Stimulated activated CD4-positive, alpha-beta T cell treated with anti-CD3 and anti-CD28 coated beads, Interleukin-1b, Interleukin-23, amount 100 ng/mL, for 48 hours (primary cell): Measurements from ENCODE around the gene MEGF10.

Source experiments
- DNase-seq: peaks from one replicate; pipeline ENCODE4 v3.0.0-alpha.2; 2020

Gene MEGF10

DNA sequence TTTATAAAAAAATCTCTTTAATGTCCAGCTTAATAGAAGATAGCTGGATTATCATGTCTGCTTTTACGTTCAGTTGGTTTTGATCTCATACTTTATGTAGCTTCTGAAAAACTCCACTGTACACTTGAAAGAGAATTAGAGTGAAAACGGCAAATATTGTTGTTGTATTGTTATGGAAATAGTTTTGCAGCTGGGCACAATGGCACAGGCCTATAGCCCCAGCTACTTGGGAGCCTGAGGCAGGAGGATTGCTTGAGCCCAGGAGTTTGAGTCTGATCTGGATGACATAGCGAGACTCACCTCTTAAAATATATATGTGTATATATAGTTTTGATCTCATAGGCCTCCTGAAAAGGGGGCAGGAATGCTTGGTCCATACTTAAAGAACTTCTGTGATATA, 159.4 kb downstream of the MEGF10 start:
- DNase-seq, result no peak

DNA sequence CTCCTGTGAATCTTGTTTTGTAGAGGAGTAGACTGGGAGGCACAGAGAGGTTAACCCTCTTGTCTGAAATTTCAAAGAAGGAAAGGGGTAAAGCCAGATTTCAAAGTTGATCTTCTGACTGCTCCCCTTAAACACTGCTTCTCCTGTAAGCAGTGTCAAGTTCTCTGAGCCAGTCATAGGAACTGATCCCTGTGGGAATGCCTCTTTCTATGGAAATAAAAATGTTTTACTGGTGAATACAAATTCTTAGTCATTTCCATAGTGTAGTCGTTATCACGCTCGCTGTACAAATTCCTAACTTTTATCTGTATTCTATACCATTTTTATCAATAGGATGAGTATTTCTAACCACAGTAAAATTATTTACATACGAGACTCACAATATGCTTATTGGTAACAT, 160.5 kb downstream of the MEGF10 start:
- DNase-seq, result no peak

DNA sequence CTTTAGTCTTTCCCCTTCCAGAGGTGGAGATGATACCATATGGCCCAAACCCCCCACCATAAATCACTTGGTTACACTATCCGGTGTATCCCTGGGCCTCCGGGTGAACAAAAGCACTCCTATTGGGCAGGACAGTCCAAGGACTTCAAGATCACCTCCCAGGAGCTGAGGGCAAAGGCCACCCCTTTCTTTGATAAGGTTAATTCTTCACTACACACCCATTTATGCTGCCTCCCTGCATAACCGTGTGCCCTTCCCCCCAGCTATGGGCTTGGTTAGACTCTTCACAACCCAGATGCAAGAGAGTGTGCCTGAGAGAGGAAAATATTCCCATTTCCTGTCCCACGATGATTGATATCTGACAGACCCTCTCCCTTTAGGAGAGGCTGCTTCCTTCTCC, 162.0 kb downstream of the MEGF10 start:
- no peak for DNase-seq

DNA sequence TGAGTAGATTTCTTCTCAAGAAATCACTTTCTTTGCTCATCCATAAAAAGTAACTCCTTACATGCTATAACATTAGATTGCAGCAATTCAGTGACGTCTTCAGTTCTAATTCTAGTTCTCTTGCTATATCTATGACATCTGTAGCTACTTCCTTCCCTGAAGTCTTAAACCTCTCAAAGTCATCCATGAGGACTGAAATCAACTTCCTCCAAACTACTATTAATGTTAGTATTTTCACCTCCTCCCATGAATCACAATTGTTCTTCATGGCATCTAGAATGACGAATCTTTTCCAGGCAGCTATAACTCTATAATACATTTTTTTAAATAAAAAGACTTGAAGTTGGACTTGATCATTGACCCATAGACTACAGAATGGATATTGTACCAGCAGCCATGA, 180.6 kb downstream of the MEGF10 start:
- no peak for DNase-seq

DNA sequence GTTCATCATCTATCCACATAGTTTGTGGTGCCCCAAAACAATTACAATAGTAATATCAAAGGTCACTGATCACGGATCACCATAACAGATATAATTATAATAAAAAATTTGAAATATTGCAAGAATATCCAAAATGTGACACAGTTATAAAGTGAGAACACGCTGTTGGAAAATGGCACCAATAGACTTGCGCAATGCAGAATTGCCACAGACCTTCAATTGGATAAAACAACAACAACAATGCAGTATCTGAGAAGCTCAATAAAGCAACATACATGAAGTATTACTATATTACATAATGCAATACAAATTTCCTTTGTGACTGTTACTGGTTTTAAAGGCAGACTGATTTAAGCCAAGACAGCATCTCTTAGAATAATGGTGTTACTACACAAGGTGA, 182.1 kb downstream of the MEGF10 start:
- DNase-seq, result no peak

DNA sequence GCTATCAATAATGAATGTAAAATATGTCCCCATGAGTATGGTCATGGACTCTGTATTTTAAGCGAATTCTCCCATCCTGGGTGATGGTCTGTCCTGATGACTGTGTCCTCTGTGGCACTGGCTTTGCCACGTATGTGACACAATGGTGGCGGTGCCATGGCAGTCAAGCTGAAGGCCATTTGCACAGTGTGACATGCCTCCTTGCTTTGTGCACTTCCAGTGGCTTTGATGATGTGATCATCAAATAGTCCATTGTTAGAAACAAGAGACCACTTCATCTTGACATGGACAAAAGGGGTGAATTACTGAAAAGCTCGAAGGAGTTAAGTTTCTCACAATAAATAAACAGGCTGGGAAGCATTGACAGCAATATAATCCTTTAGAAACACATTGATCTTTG, 195.9 kb downstream of the MEGF10 start:
- DNase-seq, result no peak

DNA sequence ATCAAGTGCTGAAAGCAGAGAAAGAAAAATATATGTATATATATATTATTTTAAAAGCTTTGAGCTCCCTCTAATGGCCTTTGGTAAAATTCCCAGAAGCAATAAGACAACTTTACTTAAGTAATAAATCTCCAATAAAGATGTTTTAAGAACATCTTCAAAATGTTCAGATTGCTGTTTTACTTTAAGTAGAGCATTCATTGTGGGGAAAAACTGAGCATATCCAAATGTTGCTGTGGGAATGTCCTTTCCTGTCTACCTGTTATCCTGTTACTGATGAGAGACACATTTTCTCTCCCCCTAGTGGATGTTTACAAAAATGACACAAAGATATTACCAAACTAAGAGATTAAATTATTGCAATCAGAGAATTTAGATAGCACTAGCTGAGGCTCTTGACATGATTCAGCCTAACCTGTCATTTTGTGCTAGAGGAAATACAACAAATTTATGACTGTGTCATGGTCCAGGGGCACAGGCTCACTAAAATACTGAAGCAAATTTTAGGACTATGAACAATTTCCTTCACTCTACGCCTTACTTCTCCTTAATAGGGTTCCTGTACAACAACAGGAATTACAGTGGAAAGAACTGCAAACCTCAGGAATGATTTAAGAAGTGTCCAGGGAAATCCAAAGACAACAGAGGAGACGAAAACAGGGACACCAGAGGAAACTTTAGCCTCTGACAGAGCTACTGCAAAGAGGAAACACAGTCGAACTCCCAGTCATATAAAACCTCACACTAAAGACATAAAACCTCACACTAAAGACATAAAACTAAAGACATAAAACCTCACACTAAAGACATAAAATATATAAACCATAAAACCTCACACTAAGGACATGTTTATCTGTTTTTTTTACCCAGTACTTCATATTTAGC, 202.5 kb downstream of the MEGF10 start:
- DNase-seq, result no peak

DNA sequence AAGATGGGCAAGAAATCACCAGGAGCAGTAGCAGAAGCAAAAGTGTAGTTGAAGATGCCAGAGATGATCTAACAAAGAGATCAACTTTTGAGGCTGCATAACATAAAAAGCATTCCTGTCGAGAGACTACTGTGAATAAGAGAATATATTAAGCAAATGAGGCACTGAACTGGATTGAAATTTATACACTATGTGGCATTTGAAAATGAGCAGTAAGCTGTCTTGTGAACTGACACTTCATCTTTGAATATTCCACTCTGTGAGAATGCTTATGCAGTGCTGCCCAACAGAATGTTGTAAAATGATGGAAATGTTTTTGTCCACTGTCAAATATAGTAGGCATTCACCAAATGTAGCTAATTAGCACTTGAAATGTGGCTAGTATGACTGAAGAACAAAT, 208.0 kb downstream of the MEGF10 start:
- DNase-seq, result no peak

DNA sequence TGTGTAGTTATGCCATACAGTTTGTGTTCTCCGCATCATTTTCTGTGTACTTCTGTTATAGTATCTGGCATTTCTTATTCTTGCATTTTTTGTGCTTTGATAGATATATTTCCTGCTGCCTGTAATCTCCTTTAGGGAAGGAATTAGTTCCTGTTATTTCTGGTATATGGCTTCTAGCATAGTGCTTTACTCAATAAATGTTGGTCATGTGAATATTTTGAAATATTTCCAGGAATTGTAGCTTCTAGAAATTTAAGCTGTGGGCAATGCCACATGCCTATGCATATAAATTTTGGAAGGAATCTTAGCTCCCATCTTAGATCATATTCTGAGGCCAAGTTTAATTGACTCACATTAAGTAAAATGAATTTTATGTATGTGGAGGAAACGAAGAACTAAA, 215.3 kb downstream of the MEGF10 start:
- DNase-seq, result no peak

DNA sequence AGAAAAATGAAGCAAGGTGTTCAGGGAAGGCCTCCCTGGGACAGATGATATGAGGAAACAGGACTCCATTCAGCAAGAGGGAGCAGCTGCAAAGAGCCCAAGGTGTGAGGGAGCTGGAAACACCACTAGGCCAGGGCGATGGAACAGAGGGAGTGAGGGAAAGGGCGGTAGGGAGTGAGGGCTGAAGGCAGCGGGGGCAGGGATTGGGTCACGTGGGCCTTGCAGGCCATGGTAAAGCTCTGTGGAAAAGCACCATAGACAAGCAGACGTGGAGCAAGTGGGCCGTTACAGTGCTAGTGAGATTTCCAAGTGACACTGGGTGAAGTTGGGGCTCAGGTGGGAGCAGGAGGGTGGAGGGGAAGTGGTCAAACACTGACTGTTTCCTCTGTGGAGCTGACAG, 216.0 kb downstream of the MEGF10 start:
- no peak for DNase-seq

DNA sequence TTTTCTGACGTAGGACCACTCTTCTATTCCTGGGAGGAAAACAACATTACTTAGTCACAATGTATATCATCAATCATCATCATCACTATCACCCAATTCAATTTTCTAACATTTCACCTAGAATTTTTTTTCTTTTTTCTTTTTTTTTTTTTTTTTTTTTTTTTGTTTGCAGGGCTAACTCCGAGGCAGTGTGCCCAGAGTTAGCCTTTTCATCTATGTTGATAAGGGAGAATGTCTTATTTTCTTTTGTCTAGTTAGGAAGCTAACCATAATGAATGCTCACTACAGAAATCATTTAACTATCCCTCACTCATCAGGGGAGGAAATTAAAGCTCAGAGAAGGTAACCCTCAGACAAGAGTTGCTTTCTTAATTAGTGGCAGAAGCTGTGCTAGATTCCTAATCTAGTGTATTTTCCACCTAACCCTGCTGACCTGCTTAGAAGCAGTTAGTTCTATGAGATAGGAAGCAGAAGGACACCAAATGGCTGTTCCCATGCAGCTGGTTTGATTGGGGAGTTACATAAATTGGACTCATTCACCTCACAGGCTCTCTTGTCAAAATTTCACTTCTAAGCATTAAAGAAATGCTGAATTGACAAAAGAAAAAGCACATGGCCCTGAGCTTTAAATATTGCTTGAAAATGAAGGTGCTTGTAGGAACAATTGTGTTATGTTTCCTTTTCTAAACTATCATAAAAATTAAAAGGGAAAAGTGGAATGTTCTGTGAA, 218.2 kb downstream of the MEGF10 start:
- no peak for DNase-seq
